Erythroblast (primary cell): ENCODE data around the gene C9orf50.

Experiments
- GATA1 ChIP-seq: IDR thresholded peaks from 2 replicates; pipeline ENCODE4 v1.6.1; 2011; ENCODE audit warnings: low read depth, mild to moderate bottlenecking, control low read depth, low read length, moderate library complexity
- POLR2A ChIP-seq: IDR thresholded peaks from 2 replicates; pipeline ENCODE4 v1.6.1; 2011; ENCODE audit warnings: mild to moderate bottlenecking, low read length

GRCh38 chr9:129626625-129627284 is 5.9 kb upstream of the C9orf50 start:
- TF ChIP-seq POLR2A = no peak
- no peak for TF ChIP-seq GATA1
